Lower leg skin (tissue), 3 donors: ENCODE measurements around the gene FTCDNL1.

Experiments
- CTCF ChIP-seq, 3 donors: fragments of 450-650 bp; IDR thresholded peaks; one replicate each; pipeline ENCODE4 v1.5.1; 2016; ENCODE audit warnings: antibody characterized with exemption in 3 of 3, mild to moderate bottlenecking in 3 of 3, moderate library complexity in 2 of 3
- POLR2A ChIP-seq, 2 donors: fragments of 450-650 bp; IDR thresholded peaks; one replicate each; pipeline ENCODE4 v1.6.1; 2016 to 2017; ENCODE audit warnings: antibody characterized with exemption in 2 of 2, mild to moderate bottlenecking in 1 of 2, moderate library complexity in 1 of 2

- TF ChIP-seq CTCF (IDR thresholded peaks at IDR 0.05) (no peak), POLR2A (IDR thresholded peaks at IDR 0.05) (no peak)
Measured at GRCh38 chr2:199760574-199760973, 90.4 kb downstream of the FTCDNL1 start.
